Measurements from ENCODE around the gene CCT6B.

Gene CCT6B, protein sequence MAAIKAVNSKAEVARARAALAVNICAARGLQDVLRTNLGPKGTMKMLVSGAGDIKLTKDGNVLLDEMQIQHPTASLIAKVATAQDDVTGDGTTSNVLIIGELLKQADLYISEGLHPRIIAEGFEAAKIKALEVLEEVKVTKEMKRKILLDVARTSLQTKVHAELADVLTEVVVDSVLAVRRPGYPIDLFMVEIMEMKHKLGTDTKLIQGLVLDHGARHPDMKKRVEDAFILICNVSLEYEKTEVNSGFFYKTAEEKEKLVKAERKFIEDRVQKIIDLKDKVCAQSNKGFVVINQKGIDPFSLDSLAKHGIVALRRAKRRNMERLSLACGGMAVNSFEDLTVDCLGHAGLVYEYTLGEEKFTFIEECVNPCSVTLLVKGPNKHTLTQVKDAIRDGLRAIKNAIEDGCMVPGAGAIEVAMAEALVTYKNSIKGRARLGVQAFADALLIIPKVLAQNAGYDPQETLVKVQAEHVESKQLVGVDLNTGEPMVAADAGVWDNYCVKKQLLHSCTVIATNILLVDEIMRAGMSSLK

GRCh38 chr17:34961093-34961911 lies at the start of gene CCT6B, which contains the start of gene ZNF830:
Gene CCT6B, minus strand, starts transcription at chr17:34961460. Its CDS starts 67 bp downstream, at chr17:34961393.
Gene ZNF830, plus strand, starts transcription at chr17:34961540. Its CDS starts 27 bp downstream, at chr17:34961567.
- intact Hi-C loops (cut with DNase I; ENCODE audit: low total_unique reads): loop anchor here (1.0 kb wide), 1 partner anchor 128 kb away; no protein-coding TSS in a partner anchor
- peak; percentile 92 to 94 for DNase-seq
- Histone ChIP-seq H3K4me3 (peak within 1 kb of the TSS; percentile 68 to 84), H3K27ac (peak within 1 kb of the TSS; percentile 88 to 90), H3K4me1 (peaks cover 0 to 17% (median 11%) of the 10 kb centered on the region in 4 donors), H3K36me3 (peaks cover 8 to 30% (median 23%) of the 10 kb centered on the region in 3 donors), H3K9me3 (no peaks in the 10 kb centered on the region), H3K27me3 (no peaks in the 10 kb centered on the region)
- no peak for TF ChIP-seq CTCF (IDR thresholded peaks at IDR 0.05)

- Histone ChIP-seq H3K4me1 (no peaks in the 10 kb centered on the region), H3K9me3 (no peaks in the 10 kb centered on the region), H3K27ac (no peak overlapping the region), H3K27me3 (no peaks in the 10 kb centered on the region), H3K36me3 (peaks cover 20 to 78% (median 54%) of the 10 kb centered on the region in 3 donors), H3K4me3 (no peak overlapping the region)
- TF ChIP-seq CTCF (IDR thresholded peaks at IDR 0.05): no peak
- intact Hi-C loops (cut with DNase I; ENCODE audit: low total_unique reads): no loop called here
- DNase-seq: no peak
Observed at GRCh38 chr17:35010093-35010492, 48.8 kb upstream of the CCT6B start.

- Histone ChIP-seq H3K36me3 (peaks cover 29 to 87% (median 52%) of the 10 kb centered on the region in 3 donors), H3K4me3 (no peak overlapping the region), H3K27me3 (no peaks in the 10 kb centered on the region), H3K9me3 (no peaks in the 10 kb centered on the region), H3K4me1 (no peaks in the 10 kb centered on the region), H3K27ac (no peak overlapping the region)
- intact Hi-C loops (cut with DNase I; ENCODE audit: low total_unique reads): no loop called here
- no peak for DNase-seq
- no peak for TF ChIP-seq CTCF (IDR thresholded peaks at IDR 0.05)
Observed at GRCh38 chr17:35006961-35007360, 45.7 kb upstream of the CCT6B start.

GRCh38 chr17:35006345-35006744 lies 45.1 kb upstream of the CCT6B start:
- intact Hi-C loops (cut with DNase I; ENCODE audit: low total_unique reads): no loop called here
- no peaks in the 10 kb centered on the region for H3K4me1 ChIP-seq
- H3K27me3 ChIP-seq: no peaks in the 10 kb centered on the region
- TF ChIP-seq CTCF (IDR thresholded peaks at IDR 0.05): no peak
- no peak overlapping the region for H3K4me3 ChIP-seq
- no peak for DNase-seq
- no peak overlapping the region for H3K27ac ChIP-seq
- no peaks in the 10 kb centered on the region for H3K9me3 ChIP-seq
- H3K36me3 ChIP-seq: peaks cover 27 to 87% (median 52%) of the 10 kb centered on the region in 3 donors

DNA sequence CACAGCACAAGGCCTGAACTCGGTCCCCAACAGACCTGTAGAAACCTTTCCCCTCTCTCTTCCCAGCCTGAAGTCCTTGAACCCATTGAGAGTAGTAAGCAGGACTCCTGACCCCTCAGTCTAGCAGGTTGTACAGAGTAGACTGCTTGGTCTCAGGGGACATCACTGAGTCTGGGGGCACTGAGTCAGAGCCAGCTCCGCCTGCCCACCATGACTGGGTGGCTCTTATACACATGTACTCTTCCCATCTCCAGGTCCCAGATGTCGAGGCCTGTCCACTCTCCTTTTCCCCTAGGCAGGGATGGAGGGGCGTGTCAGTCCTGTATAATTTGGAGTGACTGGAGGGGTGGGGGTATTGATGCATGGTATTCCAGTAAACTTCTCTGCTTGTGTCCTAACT lies 42.5 kb upstream of the CCT6B start:
- no peak overlapping the region for H3K4me3 ChIP-seq
- no peak for DNase-seq
- H3K27me3 ChIP-seq: no peaks in the 10 kb centered on the region
- intact Hi-C loops (cut with DNase I; ENCODE audit: low total_unique reads): no loop called here
- H3K27ac ChIP-seq: no peak overlapping the region
- no peak for TF ChIP-seq CTCF (IDR thresholded peaks at IDR 0.05)
- H3K9me3 ChIP-seq: no peaks in the 10 kb centered on the region
- peaks cover 28 to 89% (median 42%) of the 10 kb centered on the region in 3 donors for H3K36me3 ChIP-seq
- H3K4me1 ChIP-seq: no peaks in the 10 kb centered on the region

All from tibial artery (tissue), 4 donors.